NB4 (cell line): Measurements from ENCODE around the gene ITM2C.

Experiments used
- POLR2A ChIP-seq: IDR thresholded peaks from 2 replicates; pipeline ENCODE4 v1.6.1; 2011; ENCODE audit warnings: mild to moderate bottlenecking; ENCODE audit not compliant: insufficient read length; ENCODE audit errors: extremely low read depth
- TF ChIP-seq, protein P1 (sequence below): IDR thresholded peaks from one replicate; pipeline ENCODE4 v1.5.1; 2012; ENCODE audit warnings: low read depth, low read length

DNA sequence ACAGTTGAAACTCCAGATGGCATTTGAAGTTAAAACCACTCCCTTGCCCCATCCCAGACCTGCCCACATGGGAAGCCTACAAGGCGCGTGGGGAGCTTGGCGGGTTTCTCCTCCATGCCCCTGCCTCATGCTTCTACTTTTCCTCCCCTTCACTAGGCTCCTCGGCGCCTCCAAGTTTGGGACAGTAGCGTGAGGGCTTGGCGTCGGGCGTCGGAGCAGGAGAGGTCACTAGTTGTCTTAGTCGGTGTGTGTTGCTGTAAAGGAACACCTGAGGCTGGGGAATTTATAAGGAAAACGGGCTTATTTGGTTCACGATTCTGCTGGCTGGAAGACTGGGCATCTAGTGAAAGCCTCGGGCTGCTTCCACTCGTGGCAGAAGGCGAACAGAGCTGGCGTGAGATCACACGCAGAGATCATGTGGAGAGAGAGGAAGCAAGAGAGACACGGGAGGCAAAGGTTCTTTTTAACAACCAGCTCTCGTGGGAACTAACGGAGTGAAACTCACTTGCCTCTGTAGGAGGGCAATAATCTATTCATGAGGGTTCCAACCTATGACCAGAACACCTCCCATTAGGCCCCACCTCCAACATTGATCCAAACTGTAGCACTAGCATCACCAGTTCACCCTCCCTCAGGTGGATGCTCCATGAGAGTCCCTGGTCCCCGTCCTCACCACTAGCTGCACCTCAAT, 25.3 kb downstream of the ITM2C start:
- TF ChIP-seq POLR2A = no peak
- TF ChIP-seq, protein P1, sequence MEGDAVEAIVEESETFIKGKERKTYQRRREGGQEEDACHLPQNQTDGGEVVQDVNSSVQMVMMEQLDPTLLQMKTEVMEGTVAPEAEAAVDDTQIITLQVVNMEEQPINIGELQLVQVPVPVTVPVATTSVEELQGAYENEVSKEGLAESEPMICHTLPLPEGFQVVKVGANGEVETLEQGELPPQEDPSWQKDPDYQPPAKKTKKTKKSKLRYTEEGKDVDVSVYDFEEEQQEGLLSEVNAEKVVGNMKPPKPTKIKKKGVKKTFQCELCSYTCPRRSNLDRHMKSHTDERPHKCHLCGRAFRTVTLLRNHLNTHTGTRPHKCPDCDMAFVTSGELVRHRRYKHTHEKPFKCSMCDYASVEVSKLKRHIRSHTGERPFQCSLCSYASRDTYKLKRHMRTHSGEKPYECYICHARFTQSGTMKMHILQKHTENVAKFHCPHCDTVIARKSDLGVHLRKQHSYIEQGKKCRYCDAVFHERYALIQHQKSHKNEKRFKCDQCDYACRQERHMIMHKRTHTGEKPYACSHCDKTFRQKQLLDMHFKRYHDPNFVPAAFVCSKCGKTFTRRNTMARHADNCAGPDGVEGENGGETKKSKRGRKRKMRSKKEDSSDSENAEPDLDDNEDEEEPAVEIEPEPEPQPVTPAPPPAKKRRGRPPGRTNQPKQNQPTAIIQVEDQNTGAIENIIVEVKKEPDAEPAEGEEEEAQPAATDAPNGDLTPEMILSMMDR = no peak
